ENCODE measurements around the gene A4GALT.

- TF ChIP-seq CTCF (conservative IDR thresholded peaks at IDR 0.05 in 1 of 2, IDR thresholded peaks at IDR 0.05 in 1 of 2; ENCODE audit: low read depth in 1 of 2, low read length in 2 of 2) (no peak), EZH2 (IDR thresholded peaks at IDR 0.05; ENCODE audit: low read length, missing control alignments) (no peak)
Measured at GRCh38 chr22:42716649-42717127, 4.0 kb downstream of the A4GALT start.

Data from fibroblast of lung (primary cell).